DND-41 (cell line): ENCODE measurements around the gene DISC1.

Source experiments
- EZH2 ChIP-seq: IDR thresholded peaks from 3 replicates; pipeline ENCODE4 v1.6.1; 2012; ENCODE audit warnings: borderline replicate concordance, low read depth, mild to moderate bottlenecking, moderate library complexity, low read length, inconsistent platforms; ENCODE audit not compliant: severe bottlenecking
- TF ChIP-seq, protein P1 (sequence below): IDR thresholded peaks from 2 replicates; pipeline ENCODE4 v1.5.1; 2012; ENCODE audit warnings: borderline replicate concordance, low read length, moderate library complexity, mild to moderate bottlenecking; ENCODE audit not compliant: poor library complexity, severe bottlenecking; ENCODE audit errors: extremely low read depth

DNA sequence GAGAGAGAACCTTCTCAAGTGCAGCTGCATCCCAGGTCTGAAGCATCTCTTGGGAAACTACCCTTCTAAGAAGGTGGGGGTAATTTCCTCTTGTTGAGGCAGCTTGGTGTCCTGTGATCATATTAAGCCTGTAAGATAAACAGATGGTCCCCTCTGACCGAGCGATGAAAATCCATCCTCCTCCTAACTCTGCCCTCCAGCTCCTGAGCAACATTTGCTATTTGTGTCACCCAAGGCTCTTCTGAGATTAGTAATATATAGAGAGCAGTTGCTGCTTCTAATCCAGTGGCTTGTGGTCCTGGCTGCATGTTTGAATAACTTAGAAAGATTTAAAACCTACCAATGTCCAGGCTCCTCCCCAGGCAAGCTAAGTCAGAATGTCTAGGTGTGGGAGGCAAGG is 123.7 kb downstream of the DISC1 start:
- TF ChIP-seq, protein P1, sequence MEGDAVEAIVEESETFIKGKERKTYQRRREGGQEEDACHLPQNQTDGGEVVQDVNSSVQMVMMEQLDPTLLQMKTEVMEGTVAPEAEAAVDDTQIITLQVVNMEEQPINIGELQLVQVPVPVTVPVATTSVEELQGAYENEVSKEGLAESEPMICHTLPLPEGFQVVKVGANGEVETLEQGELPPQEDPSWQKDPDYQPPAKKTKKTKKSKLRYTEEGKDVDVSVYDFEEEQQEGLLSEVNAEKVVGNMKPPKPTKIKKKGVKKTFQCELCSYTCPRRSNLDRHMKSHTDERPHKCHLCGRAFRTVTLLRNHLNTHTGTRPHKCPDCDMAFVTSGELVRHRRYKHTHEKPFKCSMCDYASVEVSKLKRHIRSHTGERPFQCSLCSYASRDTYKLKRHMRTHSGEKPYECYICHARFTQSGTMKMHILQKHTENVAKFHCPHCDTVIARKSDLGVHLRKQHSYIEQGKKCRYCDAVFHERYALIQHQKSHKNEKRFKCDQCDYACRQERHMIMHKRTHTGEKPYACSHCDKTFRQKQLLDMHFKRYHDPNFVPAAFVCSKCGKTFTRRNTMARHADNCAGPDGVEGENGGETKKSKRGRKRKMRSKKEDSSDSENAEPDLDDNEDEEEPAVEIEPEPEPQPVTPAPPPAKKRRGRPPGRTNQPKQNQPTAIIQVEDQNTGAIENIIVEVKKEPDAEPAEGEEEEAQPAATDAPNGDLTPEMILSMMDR, result no peak
- TF ChIP-seq EZH2, result no peak
